Measurements from ENCODE around the gene PHACTR3.

The PHACTR3 gene

DNA sequence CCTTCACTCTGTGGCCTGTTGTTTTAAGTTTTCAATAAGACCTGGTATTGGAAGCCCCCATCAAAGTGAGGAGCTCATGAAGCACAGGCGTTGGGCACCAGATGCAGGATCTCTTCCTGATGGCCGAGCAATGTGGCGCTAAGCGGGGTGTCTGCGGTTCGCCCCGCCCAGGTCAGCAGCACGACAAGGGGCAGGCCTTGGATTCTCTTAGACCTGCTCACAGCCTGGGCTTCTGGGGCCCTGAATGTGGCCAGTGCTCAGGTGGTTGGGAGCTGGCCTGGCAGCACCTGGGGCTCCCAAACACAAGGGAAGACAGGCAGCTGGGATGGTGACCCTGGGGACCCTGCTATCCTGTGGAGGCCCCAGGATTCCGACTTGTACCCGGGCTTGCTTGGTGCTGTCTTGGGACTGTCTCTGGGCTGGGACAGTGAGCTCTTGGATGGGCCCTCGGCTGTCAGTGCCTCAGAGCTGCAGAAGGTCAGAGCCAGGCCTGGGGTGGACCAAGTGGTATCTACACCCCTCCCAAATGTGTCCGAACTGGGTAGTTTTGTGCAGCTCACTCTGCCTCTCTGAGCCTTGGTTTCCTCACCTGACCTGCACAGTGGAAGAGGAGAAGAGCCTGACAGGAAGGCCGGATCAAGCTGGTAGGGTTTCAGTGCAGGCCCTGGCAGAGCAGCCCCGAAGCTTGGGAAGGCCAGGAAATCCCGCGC is 69.1 kb downstream of the PHACTR3 start:
- TF ChIP-seq, protein P1, sequence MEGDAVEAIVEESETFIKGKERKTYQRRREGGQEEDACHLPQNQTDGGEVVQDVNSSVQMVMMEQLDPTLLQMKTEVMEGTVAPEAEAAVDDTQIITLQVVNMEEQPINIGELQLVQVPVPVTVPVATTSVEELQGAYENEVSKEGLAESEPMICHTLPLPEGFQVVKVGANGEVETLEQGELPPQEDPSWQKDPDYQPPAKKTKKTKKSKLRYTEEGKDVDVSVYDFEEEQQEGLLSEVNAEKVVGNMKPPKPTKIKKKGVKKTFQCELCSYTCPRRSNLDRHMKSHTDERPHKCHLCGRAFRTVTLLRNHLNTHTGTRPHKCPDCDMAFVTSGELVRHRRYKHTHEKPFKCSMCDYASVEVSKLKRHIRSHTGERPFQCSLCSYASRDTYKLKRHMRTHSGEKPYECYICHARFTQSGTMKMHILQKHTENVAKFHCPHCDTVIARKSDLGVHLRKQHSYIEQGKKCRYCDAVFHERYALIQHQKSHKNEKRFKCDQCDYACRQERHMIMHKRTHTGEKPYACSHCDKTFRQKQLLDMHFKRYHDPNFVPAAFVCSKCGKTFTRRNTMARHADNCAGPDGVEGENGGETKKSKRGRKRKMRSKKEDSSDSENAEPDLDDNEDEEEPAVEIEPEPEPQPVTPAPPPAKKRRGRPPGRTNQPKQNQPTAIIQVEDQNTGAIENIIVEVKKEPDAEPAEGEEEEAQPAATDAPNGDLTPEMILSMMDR (conservative IDR thresholded peaks at IDR 0.05; ENCODE audit: control insufficient read depth, insufficient read depth, low read depth, low read length) = no peak
- no peak for DNase-seq (ENCODE audit: low read depth)
- H3K4me3 ChIP-seq (ENCODE audit: control insufficient read depth, low read depth, low read length) = no peak overlapping the region

DNA sequence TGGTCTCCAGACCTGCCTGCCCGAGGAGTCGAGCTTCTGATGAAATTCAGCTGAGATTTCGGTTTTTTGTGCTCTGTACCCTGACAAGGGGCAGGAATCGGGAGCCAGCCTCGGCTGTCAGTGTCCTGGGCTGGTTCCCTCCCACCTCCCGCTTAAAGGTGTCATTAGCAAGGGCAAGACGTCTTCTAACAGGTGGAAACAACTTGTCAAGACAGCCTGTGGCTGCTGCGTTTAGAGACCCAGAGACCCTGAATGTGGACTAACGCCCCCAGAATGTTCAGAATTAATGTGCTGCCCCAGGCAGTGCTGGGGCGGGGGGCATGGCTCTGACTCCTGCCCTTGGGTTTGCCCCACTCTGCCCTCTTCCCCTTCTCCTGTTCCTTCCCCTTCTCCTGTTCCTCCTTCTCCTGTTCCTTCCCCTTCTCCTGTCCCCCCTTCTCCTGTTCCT is 69.7 kb downstream of the PHACTR3 start:
- H3K4me3 ChIP-seq (ENCODE audit: control insufficient read depth, low read depth, low read length) = no peak overlapping the region
- no peak for DNase-seq (ENCODE audit: low read depth)
- TF ChIP-seq, protein P1 (conservative IDR thresholded peaks at IDR 0.05; ENCODE audit: control insufficient read depth, insufficient read depth, low read depth, low read length) = no peak

- no peak overlapping the region for H3K4me3 ChIP-seq (ENCODE audit: control insufficient read depth, low read depth, low read length)
- no peak for DNase-seq (ENCODE audit: low read depth)
- TF ChIP-seq, protein P1 (conservative IDR thresholded peaks at IDR 0.05; ENCODE audit: control insufficient read depth, insufficient read depth, low read depth, low read length) = no peak
These were observed 71.9 kb downstream of the PHACTR3 start for GRCh38 chr20:59676126-59676850.

DNA sequence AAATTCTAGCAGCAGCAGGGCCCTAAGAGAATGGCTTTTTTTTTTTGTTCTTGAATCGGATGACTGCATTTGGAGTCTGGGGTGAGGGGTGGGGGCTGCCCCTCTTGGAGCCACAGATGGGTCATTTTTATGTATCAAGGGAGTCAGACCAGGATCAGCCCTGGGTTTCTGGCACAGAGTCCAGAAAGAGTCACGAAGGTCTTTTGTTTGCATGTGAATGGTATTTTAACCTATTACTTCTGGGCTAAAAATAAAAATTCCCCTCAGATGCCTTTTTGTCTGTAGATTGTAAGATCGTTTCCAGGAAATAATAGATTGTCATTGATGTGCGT is 72.5 kb downstream of the PHACTR3 start:
- no peak for DNase-seq (ENCODE audit: low read depth)
- TF ChIP-seq, protein P1 (conservative IDR thresholded peaks at IDR 0.05; ENCODE audit: control insufficient read depth, insufficient read depth, low read depth, low read length) = no peak
- no peak overlapping the region for H3K4me3 ChIP-seq (ENCODE audit: control insufficient read depth, low read depth, low read length)

GRCh38 chr20:59677586-59677985 is 73.2 kb downstream of the PHACTR3 start:
- TF ChIP-seq, protein P1 (conservative IDR thresholded peaks at IDR 0.05; ENCODE audit: control insufficient read depth, insufficient read depth, low read depth, low read length) = no peak
- no peak overlapping the region for H3K4me3 ChIP-seq (ENCODE audit: control insufficient read depth, low read depth, low read length)
- DNase-seq (ENCODE audit: low read depth) = no peak

GRCh38 chr20:59678288-59678687 is 73.9 kb downstream of the PHACTR3 start:
- no peak overlapping the region for H3K4me3 ChIP-seq (ENCODE audit: control insufficient read depth, low read depth, low read length)
- no peak for DNase-seq (ENCODE audit: low read depth)
- TF ChIP-seq, protein P1 (conservative IDR thresholded peaks at IDR 0.05; ENCODE audit: control insufficient read depth, insufficient read depth, low read depth, low read length) = no peak
